ENCODE measurements around the gene HEPHL1.

DNA sequence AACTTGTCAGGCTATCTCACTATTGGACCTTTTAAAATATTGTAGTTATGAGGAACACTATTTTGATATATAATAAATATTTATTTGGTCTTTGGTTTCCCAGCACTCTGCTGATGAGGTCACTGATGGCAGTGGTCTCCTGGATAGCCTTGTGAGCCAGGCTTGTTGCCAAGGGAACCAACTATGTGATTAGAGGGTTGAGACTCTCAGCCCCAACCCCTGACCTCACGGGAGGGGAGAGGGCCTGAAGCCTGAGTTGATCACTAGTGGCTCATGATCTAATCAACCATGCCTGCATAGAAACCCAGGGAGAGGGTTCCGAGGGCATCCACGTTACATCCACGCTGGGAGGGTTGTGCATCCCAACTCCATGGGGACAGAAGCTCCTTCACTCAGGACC, 118.3 kb downstream of the HEPHL1 start:
- TF ChIP-seq, protein P1, sequence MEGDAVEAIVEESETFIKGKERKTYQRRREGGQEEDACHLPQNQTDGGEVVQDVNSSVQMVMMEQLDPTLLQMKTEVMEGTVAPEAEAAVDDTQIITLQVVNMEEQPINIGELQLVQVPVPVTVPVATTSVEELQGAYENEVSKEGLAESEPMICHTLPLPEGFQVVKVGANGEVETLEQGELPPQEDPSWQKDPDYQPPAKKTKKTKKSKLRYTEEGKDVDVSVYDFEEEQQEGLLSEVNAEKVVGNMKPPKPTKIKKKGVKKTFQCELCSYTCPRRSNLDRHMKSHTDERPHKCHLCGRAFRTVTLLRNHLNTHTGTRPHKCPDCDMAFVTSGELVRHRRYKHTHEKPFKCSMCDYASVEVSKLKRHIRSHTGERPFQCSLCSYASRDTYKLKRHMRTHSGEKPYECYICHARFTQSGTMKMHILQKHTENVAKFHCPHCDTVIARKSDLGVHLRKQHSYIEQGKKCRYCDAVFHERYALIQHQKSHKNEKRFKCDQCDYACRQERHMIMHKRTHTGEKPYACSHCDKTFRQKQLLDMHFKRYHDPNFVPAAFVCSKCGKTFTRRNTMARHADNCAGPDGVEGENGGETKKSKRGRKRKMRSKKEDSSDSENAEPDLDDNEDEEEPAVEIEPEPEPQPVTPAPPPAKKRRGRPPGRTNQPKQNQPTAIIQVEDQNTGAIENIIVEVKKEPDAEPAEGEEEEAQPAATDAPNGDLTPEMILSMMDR (IDR thresholded peaks at IDR 0.05 in 2 of 3, conservative IDR thresholded peaks at IDR 0.05 in 1 of 3; ENCODE audit: borderline replicate concordance in 1 of 3, insufficient read depth in 1 of 3, low read depth in 2 of 3, low read length in 2 of 3) = no peak
- TF ChIP-seq EZH2 (IDR thresholded peaks at IDR 0.05) = no peak
- no peak for TF ChIP-seq ZFX (IDR thresholded peaks at IDR 0.05)
- TF ChIP-seq RAD21 (IDR thresholded peaks at IDR 0.05; ENCODE audit: low read depth) = no peak
- TF ChIP-seq, protein P2, sequence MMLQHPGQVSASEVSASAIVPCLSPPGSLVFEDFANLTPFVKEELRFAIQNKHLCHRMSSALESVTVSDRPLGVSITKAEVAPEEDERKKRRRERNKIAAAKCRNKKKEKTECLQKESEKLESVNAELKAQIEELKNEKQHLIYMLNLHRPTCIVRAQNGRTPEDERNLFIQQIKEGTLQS (IDR thresholded peaks at IDR 0.05) = no peak
- TF ChIP-seq, protein P3, sequence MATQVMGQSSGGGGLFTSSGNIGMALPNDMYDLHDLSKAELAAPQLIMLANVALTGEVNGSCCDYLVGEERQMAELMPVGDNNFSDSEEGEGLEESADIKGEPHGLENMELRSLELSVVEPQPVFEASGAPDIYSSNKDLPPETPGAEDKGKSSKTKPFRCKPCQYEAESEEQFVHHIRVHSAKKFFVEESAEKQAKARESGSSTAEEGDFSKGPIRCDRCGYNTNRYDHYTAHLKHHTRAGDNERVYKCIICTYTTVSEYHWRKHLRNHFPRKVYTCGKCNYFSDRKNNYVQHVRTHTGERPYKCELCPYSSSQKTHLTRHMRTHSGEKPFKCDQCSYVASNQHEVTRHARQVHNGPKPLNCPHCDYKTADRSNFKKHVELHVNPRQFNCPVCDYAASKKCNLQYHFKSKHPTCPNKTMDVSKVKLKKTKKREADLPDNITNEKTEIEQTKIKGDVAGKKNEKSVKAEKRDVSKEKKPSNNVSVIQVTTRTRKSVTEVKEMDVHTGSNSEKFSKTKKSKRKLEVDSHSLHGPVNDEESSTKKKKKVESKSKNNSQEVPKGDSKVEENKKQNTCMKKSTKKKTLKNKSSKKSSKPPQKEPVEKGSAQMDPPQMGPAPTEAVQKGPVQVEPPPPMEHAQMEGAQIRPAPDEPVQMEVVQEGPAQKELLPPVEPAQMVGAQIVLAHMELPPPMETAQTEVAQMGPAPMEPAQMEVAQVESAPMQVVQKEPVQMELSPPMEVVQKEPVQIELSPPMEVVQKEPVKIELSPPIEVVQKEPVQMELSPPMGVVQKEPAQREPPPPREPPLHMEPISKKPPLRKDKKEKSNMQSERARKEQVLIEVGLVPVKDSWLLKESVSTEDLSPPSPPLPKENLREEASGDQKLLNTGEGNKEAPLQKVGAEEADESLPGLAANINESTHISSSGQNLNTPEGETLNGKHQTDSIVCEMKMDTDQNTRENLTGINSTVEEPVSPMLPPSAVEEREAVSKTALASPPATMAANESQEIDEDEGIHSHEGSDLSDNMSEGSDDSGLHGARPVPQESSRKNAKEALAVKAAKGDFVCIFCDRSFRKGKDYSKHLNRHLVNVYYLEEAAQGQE (IDR thresholded peaks at IDR 0.05; ENCODE audit: low read depth) = no peak
- TF ChIP-seq POLR2A (IDR thresholded peaks at IDR 0.05; ENCODE audit: borderline replicate concordance, extremely low read depth, insufficient read depth, insufficient read length) = no peak
- TF ChIP-seq, protein P4, sequence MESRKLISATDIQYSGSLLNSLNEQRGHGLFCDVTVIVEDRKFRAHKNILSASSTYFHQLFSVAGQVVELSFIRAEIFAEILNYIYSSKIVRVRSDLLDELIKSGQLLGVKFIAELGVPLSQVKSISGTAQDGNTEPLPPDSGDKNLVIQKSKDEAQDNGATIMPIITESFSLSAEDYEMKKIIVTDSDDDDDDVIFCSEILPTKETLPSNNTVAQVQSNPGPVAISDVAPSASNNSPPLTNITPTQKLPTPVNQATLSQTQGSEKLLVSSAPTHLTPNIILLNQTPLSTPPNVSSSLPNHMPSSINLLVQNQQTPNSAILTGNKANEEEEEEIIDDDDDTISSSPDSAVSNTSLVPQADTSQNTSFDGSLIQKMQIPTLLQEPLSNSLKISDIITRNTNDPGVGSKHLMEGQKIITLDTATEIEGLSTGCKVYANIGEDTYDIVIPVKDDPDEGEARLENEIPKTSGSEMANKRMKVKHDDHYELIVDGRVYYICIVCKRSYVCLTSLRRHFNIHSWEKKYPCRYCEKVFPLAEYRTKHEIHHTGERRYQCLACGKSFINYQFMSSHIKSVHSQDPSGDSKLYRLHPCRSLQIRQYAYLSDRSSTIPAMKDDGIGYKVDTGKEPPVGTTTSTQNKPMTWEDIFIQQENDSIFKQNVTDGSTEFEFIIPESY (IDR thresholded peaks at IDR 0.05; ENCODE audit: extremely low read depth, insufficient replicate concordance, low read length) = no peak

All from HCT116 (cell line).